WTC11 (cell line): Measurements from ENCODE around the gene TCL1B.

Experiments used
- CREB1 ChIP-seq: sonication (generic); formaldehyde crosslinking; IDR thresholded peaks from 2 replicates; pipeline ENCODE4 v1.8.0; 2023; ENCODE audit warnings: mild to moderate bottlenecking, missing genetic modification reagents
- CTCF ChIP-seq: fragments of 200-600 bp; IDR thresholded peaks from 2 replicates; pipeline ENCODE4 v1.8.0; 2022; ENCODE audit warnings: antibody characterized with exemption
- FOXJ3 ChIP-seq: sonication (generic); formaldehyde crosslinking; IDR thresholded peaks from 2 replicates; pipeline ENCODE4 v1.9.0; 2021; ENCODE audit warnings: missing genetic modification reagents, mild to moderate bottlenecking, borderline replicate concordance
- NR2C2 ChIP-seq: sonication (generic); formaldehyde crosslinking; IDR thresholded peaks from 2 replicates; pipeline ENCODE4 v1.8.0; 2022; ENCODE audit warnings: mild to moderate bottlenecking, missing genetic modification reagents
- SP1 ChIP-seq: sonication (generic); formaldehyde crosslinking; conservative IDR thresholded peaks from 2 replicates; pipeline ENCODE4 v1.8.1; 2022; ENCODE audit warnings: missing genetic modification reagents
- TP53 ChIP-seq: sonication (generic); formaldehyde crosslinking; IDR thresholded peaks from 2 replicates; pipeline ENCODE4 v1.8.1; 2023; ENCODE audit warnings: mild to moderate bottlenecking, missing genetic modification reagents
- ZNF121 ChIP-seq: sonication (generic); formaldehyde crosslinking; IDR thresholded peaks from 2 replicates; pipeline ENCODE4 v1.8.0; 2023; ENCODE audit warnings: missing genetic modification reagents
- TF ChIP-seq, protein P1 (sequence below): sonication (generic); formaldehyde crosslinking; IDR thresholded peaks from 2 replicates; pipeline ENCODE4 v1.8.1; 2023; ENCODE audit warnings: mild to moderate bottlenecking, missing genetic modification reagents, moderate library complexity

- TF ChIP-seq CTCF = no peak
- no peak for TF ChIP-seq SP1 (CRISPR knock-in tag)
- TF ChIP-seq ZNF121 (CRISPR knock-in tag) = no peak
- TF ChIP-seq, protein P1, sequence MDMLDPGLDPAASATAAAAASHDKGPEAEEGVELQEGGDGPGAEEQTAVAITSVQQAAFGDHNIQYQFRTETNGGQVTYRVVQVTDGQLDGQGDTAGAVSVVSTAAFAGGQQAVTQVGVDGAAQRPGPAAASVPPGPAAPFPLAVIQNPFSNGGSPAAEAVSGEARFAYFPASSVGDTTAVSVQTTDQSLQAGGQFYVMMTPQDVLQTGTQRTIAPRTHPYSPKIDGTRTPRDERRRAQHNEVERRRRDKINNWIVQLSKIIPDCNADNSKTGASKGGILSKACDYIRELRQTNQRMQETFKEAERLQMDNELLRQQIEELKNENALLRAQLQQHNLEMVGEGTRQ = no peak
- no peak for TF ChIP-seq FOXJ3 (CRISPR knock-in tag)
- no peak for TF ChIP-seq NR2C2 (CRISPR knock-in tag)
- TF ChIP-seq TP53 (CRISPR knock-in tag) = no peak
- TF ChIP-seq CREB1 (CRISPR knock-in tag) = no peak
These were observed 19.8 kb upstream of the TCL1B start for GRCh38 chr14:95666450-95666849.
